ENCODE measurements around the gene SNED1.

GRCh38 chr2:240996161-240996833 is 2.1 kb upstream of the SNED1 start:
- TF ChIP-seq CTCF (IDR thresholded peaks at IDR 0.05) (no peak), POLR2A (IDR thresholded peaks at IDR 0.05) (no peak)

Data from lower leg skin (tissue), 3 donors.